Measurements from ENCODE around the gene MSTO1.
"Not testable (repeated sequence)": the region's sequence is repeated elsewhere in the genome, so short reads cannot be mapped to it uniquely, and the experiment has no call there.

- TF ChIP-seq, protein P1, sequence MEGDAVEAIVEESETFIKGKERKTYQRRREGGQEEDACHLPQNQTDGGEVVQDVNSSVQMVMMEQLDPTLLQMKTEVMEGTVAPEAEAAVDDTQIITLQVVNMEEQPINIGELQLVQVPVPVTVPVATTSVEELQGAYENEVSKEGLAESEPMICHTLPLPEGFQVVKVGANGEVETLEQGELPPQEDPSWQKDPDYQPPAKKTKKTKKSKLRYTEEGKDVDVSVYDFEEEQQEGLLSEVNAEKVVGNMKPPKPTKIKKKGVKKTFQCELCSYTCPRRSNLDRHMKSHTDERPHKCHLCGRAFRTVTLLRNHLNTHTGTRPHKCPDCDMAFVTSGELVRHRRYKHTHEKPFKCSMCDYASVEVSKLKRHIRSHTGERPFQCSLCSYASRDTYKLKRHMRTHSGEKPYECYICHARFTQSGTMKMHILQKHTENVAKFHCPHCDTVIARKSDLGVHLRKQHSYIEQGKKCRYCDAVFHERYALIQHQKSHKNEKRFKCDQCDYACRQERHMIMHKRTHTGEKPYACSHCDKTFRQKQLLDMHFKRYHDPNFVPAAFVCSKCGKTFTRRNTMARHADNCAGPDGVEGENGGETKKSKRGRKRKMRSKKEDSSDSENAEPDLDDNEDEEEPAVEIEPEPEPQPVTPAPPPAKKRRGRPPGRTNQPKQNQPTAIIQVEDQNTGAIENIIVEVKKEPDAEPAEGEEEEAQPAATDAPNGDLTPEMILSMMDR (IDR thresholded peaks at IDR 0.05) = not testable (repeated sequence)
- TF ChIP-seq POLR2AphosphoS5, EP300 (IDR thresholded peaks at IDR 0.05): not testable (repeated sequence)
These were observed 19.3 kb upstream of the MSTO1 start for GRCh38 chr1:155590516-155591247.

All from esophagus muscularis mucosa (tissue), 4 donors.